SH-SY5Y (cell line): Measurements from ENCODE around the gene KICS2.

ENCODE experiments used
- GATA2 ChIP-seq: IDR thresholded peaks from 2 replicates; pipeline ENCODE4 v1.6.1; 2011; ENCODE audit warnings: mild to moderate bottlenecking, low read depth, low read length
- GATA3 ChIP-seq: IDR thresholded peaks from 2 replicates; pipeline ENCODE4 v1.6.1; 2011; ENCODE audit warnings: low read depth, mild to moderate bottlenecking, low read length, moderate library complexity

- TF ChIP-seq GATA2 (no peak), GATA3 (no peak)
Measured at GRCh38 chr12:64218597-64218996, 3.5 kb downstream of the KICS2 start.
